K562 (cell line): ENCODE data around the gene RGS14. TPM values are rescaled to one million over a fixed set of nuclear protein-coding genes. Genes with fewer than 3 reads are reported as not detected.

Experiments used
- ARID2 ChIP-seq: fragments of 450-650 bp; IDR thresholded peaks from 2 replicates; pipeline ENCODE4 v1.6.1; 2017; ENCODE audit warnings: antibody characterized with exemption, mild to moderate bottlenecking
- BDP1 ChIP-seq: IDR thresholded peaks from 3 replicates; pipeline ENCODE4 v1.6.1; 2011; ENCODE audit not compliant: insufficient read length, insufficient read depth
- BRD4 ChIP-seq: fragments of 200-600 bp; sonication (generic); IDR thresholded peaks from 2 replicates; pipeline ENCODE4 v1.6.1; 2017; ENCODE audit warnings: inconsistent platforms
- CBX5 ChIP-seq: IDR thresholded peaks from 2 replicates; pipeline ENCODE4 v1.6.1; 2014; ENCODE audit warnings: low read depth, borderline replicate concordance
- CCNT2 ChIP-seq: IDR thresholded peaks from 2 replicates; pipeline ENCODE4 v1.6.1; 2011; ENCODE audit warnings: borderline replicate concordance, low read depth, mild to moderate bottlenecking, moderate library complexity, mixed read lengths, low read length; ENCODE audit not compliant: insufficient read length; ENCODE audit errors: extremely low read depth
- CHCHD3 ChIP-seq: fragments of 250-450 bp; sonication (Bioruptor Pico); IDR thresholded peaks from 2 replicates; pipeline ENCODE4 v2.1.2; 2022; ENCODE audit warnings: mild to moderate bottlenecking
- DPF2 ChIP-seq: fragments of 450-650 bp; IDR thresholded peaks from 2 replicates; pipeline ENCODE4 v1.6.1; 2016
- FOXM1 ChIP-seq, 2 experiments: fragments of 450-650 bp in 1 of 2; sonication (generic) in 1 of 2; formaldehyde crosslinking in 1 of 2; IDR thresholded peaks; 2 replicates each; pipeline versions ENCODE4 v1.6.1 to v1.9.0; 2017 to 2022; ENCODE audit warnings: low read depth in 2 of 2, mild to moderate bottlenecking in 2 of 2, missing genetic modification reagents in 1 of 2, moderate library complexity in 1 of 2
- HLTF ChIP-seq: fragments of 450-650 bp; IDR thresholded peaks from 2 replicates; pipeline ENCODE4 v1.6.1; 2016
- HMG20B ChIP-seq: fragments of 250-450 bp; sonication (Bioruptor Pico); IDR thresholded peaks from 2 replicates; pipeline ENCODE4 v1.5.0; 2021; ENCODE audit warnings: mild to moderate bottlenecking
- HNRNPH1 ChIP-seq: fragments of 200-400 bp; formaldehyde crosslinking; optimal IDR thresholded peaks from 2 replicates; pipeline ENCODE3; 2017; ENCODE audit warnings: low read depth, mild to moderate bottlenecking, low read length, moderate library complexity
- NR1H2 ChIP-seq: sonication (generic); formaldehyde crosslinking; IDR thresholded peaks from 2 replicates; pipeline ENCODE4 v1.4.0; 2020; ENCODE audit warnings: mild to moderate bottlenecking, missing genetic modification reagents
- NUFIP1 ChIP-seq: fragments of 450-650 bp; IDR thresholded peaks from 2 replicates; pipeline ENCODE4 v1.6.1; 2018; ENCODE audit not compliant: partially characterized antibody
- POLR2G ChIP-seq: fragments of 200-400 bp; formaldehyde crosslinking; IDR thresholded peaks from 2 replicates; pipeline ENCODE4 v1.6.1; 2017; ENCODE audit warnings: low read depth, mild to moderate bottlenecking, antibody characterized with exemption, low read length, moderate library complexity
- PTTG1 ChIP-seq: fragments of 450-650 bp; IDR thresholded peaks from 2 replicates; pipeline ENCODE4 v1.6.1; 2016; ENCODE audit warnings: low read depth, mild to moderate bottlenecking, missing genetic modification characterization, missing compliant biosample characterization
- PURB ChIP-seq: sonication (generic); formaldehyde crosslinking; IDR thresholded peaks from 2 replicates; pipeline ENCODE4 v1.9.0; 2021; ENCODE audit warnings: low read depth, mild to moderate bottlenecking, missing genetic modification reagents
- RBM25 ChIP-seq: fragments of 200-400 bp; formaldehyde crosslinking; IDR thresholded peaks from 2 replicates; pipeline ENCODE4 v1.6.1; 2018; ENCODE audit warnings: low read length, low read depth, moderate library complexity; ENCODE audit not compliant: severe bottlenecking
- SOX6 ChIP-seq: fragments of 450-650 bp; IDR thresholded peaks from 2 replicates; pipeline ENCODE4 v1.6.1; 2014; ENCODE audit warnings: mild to moderate bottlenecking
- SRSF9 ChIP-seq: fragments of 200-400 bp; formaldehyde crosslinking; IDR thresholded peaks from 2 replicates; pipeline ENCODE4 v1.6.1; 2017; ENCODE audit warnings: low read depth, low read length, borderline replicate concordance
- U2AF2 ChIP-seq: fragments of 200-400 bp; formaldehyde crosslinking; optimal IDR thresholded peaks from 2 replicates; pipeline ENCODE3; 2017; ENCODE audit warnings: low read depth, mild to moderate bottlenecking, low read length
- WHSC1 ChIP-seq: IDR thresholded peaks from one replicate; pipeline ENCODE4 v1.6.1; 2012; ENCODE audit warnings: low read length, control low read depth, inconsistent platforms
- ZBTB17 ChIP-seq: fragments of 450-650 bp; formaldehyde crosslinking; IDR thresholded peaks from 2 replicates; pipeline ENCODE4 v1.4.0; 2020; ENCODE audit warnings: mild to moderate bottlenecking
- ZEB2 ChIP-seq: fragments of 450-650 bp; IDR thresholded peaks from 2 replicates; pipeline ENCODE4 v1.6.1; 2016
- ZNF212 ChIP-seq: fragments of 450-650 bp; formaldehyde crosslinking; IDR thresholded peaks from 2 replicates; pipeline ENCODE4 v1.4.0; 2020; ENCODE audit warnings: mild to moderate bottlenecking
- ZNF77 ChIP-seq: fragments of 250-450 bp; sonication (Bioruptor Pico); IDR thresholded peaks from 2 replicates; pipeline ENCODE4 v1.5.0; 2020
- polyA plus RNA-seq, 8 experiments: library from polyadenylated mRNA; depleted of rRNA in 4 of 8; stranded (reverse) in 5 of 8; unstranded in 3 of 8; fragments of >200 nt; fragmentation: Nextera tagmentation in 2 of 8; fragmentation: Illumina TruSeq in 1 of 8; extraction: Ambion mirVana in 2 of 8; extraction: Trizol in 1 of 8; gene quantifications; 2 replicates each; pipeline versions ENCODE4 v1.2.1 to v1.2.3, GENCODE V29; 2011 to 2014; ENCODE audit warnings: inconsistent platforms in 1 of 8, missing spikeins in 1 of 8
- total RNA-seq, 7 experiments: library from RNA; depleted of rRNA in 6 of 7; stranded (reverse); fragments of >200 nt in 6 of 7; fragmentation: Illumina TruSeq in 2 of 7; extraction: Trizol in 2 of 7; gene quantifications; 2 replicates each; pipeline versions ENCODE4 v1.2.1 to v1.2.3, GENCODE V29; 2011 to 2021; ENCODE audit warnings: low replicate concordance in 1 of 7
- TF ChIP-seq, protein P1 (sequence below): sonication (generic); formaldehyde crosslinking; IDR thresholded peaks from 2 replicates; pipeline ENCODE4 v1.9.0; 2022; ENCODE audit warnings: mild to moderate bottlenecking, missing genetic modification reagents
- TF ChIP-seq, protein P2 (sequence below): fragments of 250-450 bp; sonication (Bioruptor Pico); IDR thresholded peaks from 2 replicates; pipeline ENCODE4 v1.5.1; 2021; ENCODE audit warnings: mild to moderate bottlenecking
- TF ChIP-seq, protein P3 (sequence below): sonication (generic); formaldehyde crosslinking; IDR thresholded peaks from 2 replicates; pipeline ENCODE4 v1.8.1; 2023; ENCODE audit warnings: mild to moderate bottlenecking, missing genetic modification reagents, moderate library complexity

RGS14 gene
- total and polyA plus RNA-seq, 9 of the 15 experiments (the other 6 are each of a cell fraction or from before 2014, with no cell fraction given): 0.28 to 75.9 (median 34.5) TPM

DNA sequence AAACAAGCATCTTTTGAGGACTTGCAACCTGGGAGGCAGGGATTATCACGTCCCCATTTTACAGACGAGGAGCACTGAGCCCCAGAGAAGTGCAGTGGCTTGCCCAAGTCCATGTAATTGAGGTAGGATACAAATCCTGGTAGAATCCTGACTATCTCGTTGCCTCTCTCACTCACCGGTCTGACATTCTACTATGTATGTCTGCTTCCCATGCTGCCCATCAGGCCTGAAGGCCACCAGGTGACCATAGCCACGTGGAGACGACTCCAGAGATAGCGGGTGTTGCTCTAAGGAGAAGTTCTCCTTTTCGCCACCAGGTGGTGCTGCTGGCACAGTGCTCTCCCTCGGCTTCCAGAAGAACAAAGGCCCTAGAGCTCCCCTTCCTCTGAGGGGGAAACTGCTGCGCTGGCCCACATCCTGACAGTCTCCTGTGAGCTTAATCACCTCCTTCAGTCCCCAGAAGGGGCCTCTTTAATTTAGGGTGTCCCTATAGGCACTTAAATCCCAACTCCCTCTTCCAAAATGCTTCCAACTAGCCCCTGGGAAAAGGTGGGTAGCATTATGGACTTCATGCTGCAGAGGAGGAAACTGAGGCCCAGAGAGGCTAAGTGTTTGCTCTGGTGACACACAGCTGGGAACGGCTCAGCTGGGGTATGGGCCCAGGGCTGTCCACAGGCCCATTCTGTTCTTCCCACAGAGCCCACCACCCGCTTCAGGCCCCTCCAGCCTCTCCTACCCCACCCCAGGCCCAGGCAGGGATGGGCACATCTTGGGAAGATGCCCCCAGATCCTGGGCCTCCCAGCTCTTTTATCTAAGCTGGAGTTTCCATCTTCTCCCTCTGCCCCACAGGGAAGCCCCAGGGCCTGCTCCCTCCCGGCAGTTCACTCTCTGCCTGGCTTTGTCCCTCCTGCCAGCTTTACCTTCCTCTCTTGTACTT is 32.9 kb downstream of the RGS14 start (continued):
- TF ChIP-seq WHSC1 (no peak), BRD4 (no peak), BDP1 (no peak), ZBTB17 (no peak; the same call in 1 of the 2 replicates), ZNF77 (no peak), ZNF212 (no peak), ZEB2 (peak; percentile 45; the same call in 1 of the 2 replicates), PTTG1 (no peak), FOXM1 (IDR thresholded peaks at IDR 0.05; ENCODE audit: low read depth) (no peak), FOXM1 (CRISPR knock-in tag; IDR thresholded peaks at IDR 0.05; ENCODE audit: low read depth) (no peak; the same call in 1 of the 2 replicates), HNRNPH1 (no peak), SOX6 (0 out of 2 replicates have a peak, but pooled peaks have one; percentile 39), CHCHD3 (CRISPR knock-in tag) (no peak), HMG20B (CRISPR knock-in tag) (no peak), ARID2 (peak; percentile 36; the same call in 1 of the 2 replicates), POLR2G (no peak), NR1H2 (CRISPR knock-in tag) (no peak), RBM25 (peak; percentile 92), U2AF2 (no peak), HLTF (no peak), DPF2 (0 out of 2 replicates have a peak, but pooled peaks have one; percentile 43), SRSF9 (no peak), CBX5 (no peak), PURB (CRISPR knock-in tag) (no peak), NUFIP1 (no peak), CCNT2 (no peak)
- TF ChIP-seq, protein P1, sequence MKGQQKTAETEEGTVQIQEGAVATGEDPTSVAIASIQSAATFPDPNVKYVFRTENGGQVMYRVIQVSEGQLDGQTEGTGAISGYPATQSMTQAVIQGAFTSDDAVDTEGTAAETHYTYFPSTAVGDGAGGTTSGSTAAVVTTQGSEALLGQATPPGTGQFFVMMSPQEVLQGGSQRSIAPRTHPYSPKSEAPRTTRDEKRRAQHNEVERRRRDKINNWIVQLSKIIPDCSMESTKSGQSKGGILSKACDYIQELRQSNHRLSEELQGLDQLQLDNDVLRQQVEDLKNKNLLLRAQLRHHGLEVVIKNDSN (CRISPR knock-in tag): peak; percentile 93
- TF ChIP-seq, protein P2, sequence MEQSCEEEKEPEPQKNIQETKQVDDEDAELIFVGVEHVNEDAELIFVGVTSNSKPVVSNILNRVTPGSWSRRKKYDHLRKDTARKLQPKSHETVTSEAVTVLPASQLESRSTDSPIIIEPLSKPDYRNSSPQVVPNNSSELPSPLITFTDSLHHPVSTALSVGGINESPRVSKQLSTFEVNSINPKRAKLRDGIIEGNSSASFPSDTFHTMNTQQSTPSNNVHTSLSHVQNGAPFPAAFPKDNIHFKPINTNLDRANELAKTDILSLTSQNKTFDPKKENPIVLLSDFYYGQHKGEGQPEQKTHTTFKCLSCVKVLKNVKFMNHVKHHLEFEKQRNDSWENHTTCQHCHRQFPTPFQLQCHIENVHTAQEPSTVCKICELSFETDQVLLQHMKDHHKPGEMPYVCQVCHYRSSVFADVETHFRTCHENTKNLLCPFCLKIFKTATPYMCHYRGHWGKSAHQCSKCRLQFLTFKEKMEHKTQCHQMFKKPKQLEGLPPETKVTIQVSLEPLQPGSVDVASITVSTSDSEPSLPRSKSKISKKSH (CRISPR knock-in tag): no peak
- TF ChIP-seq, protein P3, sequence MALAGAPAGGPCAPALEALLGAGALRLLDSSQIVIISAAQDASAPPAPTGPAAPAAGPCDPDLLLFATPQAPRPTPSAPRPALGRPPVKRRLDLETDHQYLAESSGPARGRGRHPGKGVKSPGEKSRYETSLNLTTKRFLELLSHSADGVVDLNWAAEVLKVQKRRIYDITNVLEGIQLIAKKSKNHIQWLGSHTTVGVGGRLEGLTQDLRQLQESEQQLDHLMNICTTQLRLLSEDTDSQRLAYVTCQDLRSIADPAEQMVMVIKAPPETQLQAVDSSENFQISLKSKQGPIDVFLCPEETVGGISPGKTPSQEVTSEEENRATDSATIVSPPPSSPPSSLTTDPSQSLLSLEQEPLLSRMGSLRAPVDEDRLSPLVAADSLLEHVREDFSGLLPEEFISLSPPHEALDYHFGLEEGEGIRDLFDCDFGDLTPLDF: peak; percentile 76
